Measurements from ENCODE around the gene BDNF. TPM values are rescaled to one million over a fixed set of nuclear protein-coding genes. Genes with fewer than 3 reads are reported as not detected.
"Not testable (repeated sequence)": the region's sequence is repeated elsewhere in the genome, so short reads cannot be mapped to it uniquely, and the experiment has no call there.

Gene BDNF
- total and polyA plus RNA-seq, 7 donors, result 0.01 to 3.4 (median 0.13) TPM; not detected in 1

- intact Hi-C loops (cut with DNase I), result no loop called here
- DNase-seq, result no peak
- no peak for ATAC-seq
- TF ChIP-seq CTCF (IDR thresholded peaks at IDR 0.05), result no peak
- Histone ChIP-seq H3K27ac (no peak overlapping the region), H3K4me1 (peaks cover 5% of the 10 kb centered on the region), H3K9me3 (no peaks in the 10 kb centered on the region), H3K27me3 (ENCODE audit: insufficient read depth in 3 of 3, low read length in 2 of 3) (no peaks in the 10 kb centered on the region), H3K36me3 (ENCODE audit: insufficient read depth in 1 of 2, low read depth in 1 of 2) (no peaks in the 10 kb centered on the region), H3K4me3 (no peak overlapping the region)
Measured at GRCh38 chr11:27640954-27641353, 59.3 kb downstream of the BDNF start.

- Histone ChIP-seq H3K4me1 (no peaks in the 10 kb centered on the region), H3K27me3 (ENCODE audit: insufficient read depth in 3 of 3, low read length in 2 of 3) (no peaks in the 10 kb centered on the region), H3K9me3 (no peaks in the 10 kb centered on the region), H3K4me3 (no peak overlapping the region), H3K36me3 (ENCODE audit: insufficient read depth in 1 of 2, low read depth in 1 of 2) (no peaks in the 10 kb centered on the region), H3K27ac (no peak overlapping the region)
- DNase-seq (no peak), ATAC-seq (no peak)
- WGBS, 3 donors, result 82 to 96% (median 95%) methylated on average over 1 of the region's 1 CpG
- intact Hi-C loops (cut with DNase I), result no loop called here
- TF ChIP-seq CTCF (IDR thresholded peaks at IDR 0.05), result no peak
Measured at GRCh38 chr11:27635567-27636037, 64.7 kb downstream of the BDNF start.

DNA sequence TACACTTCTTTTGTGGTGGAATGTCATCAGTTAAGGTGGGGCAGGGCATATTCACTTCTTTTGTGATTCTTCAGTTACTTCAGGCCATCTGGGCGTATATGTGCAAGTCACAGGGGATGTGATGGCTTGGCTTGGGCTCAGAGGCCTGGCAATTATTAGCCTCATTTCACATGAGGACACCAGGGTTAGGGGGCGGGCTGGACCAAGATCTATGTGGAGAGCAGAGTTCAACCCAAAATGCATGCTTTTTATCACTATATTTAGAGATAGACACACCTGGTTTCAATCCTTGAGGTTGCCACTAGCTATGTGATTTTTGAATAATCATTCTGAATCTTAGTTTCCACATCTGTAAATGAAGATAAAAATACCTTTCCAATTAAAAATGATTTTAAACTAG is 65.5 kb downstream of the BDNF start:
- H3K27ac ChIP-seq; H3K4me1 ChIP-seq; H3K4me3 ChIP-seq; ATAC-seq; H3K36me3 ChIP-seq (ENCODE audit: insufficient read depth in 1 of 2, low read depth in 1 of 2); H3K27me3 ChIP-seq (ENCODE audit: insufficient read depth in 3 of 3, low read length in 2 of 3); DNase-seq; H3K9me3 ChIP-seq; intact Hi-C loops (cut with DNase I): not testable (repeated sequence)
- 90 to 93% (median 93%) methylated on average over 2 of the region's 2 CpGs for WGBS, 3 donors

GRCh38 chr11:27634282-27634681 is 66.0 kb downstream of the BDNF start:
- intact Hi-C loops (cut with DNase I), result not testable (repeated sequence)
- WGBS, 3 donors, result 90 to 92% (median 92%) methylated on average over 10 of the region's 10 CpGs

GRCh38 chr11:27629023-27629422 is 71.2 kb downstream of the BDNF start:
- DNase-seq; H3K4me1 ChIP-seq; H3K36me3 ChIP-seq (ENCODE audit: insufficient read depth in 1 of 2, low read depth in 1 of 2); H3K4me3 ChIP-seq; H3K27ac ChIP-seq; H3K9me3 ChIP-seq; intact Hi-C loops (cut with DNase I); H3K27me3 ChIP-seq (ENCODE audit: insufficient read depth in 3 of 3, low read length in 2 of 3); ATAC-seq: not testable (repeated sequence)
- WGBS, 3 donors, result 88 to 90% (median 89%) methylated on average over 4 of the region's 5 CpGs

More at GRCh38 chr11:27634282-27634681, 66.0 kb downstream of the BDNF start:
- not testable (repeated sequence) for H3K4me3 ChIP-seq; H3K27me3 ChIP-seq (ENCODE audit: insufficient read depth in 3 of 3, low read length in 2 of 3); ATAC-seq; H3K36me3 ChIP-seq (ENCODE audit: insufficient read depth in 1 of 2, low read depth in 1 of 2); H3K9me3 ChIP-seq; H3K4me1 ChIP-seq; DNase-seq; H3K27ac ChIP-seq

GRCh38 chr11:27627979-27628378 is 72.3 kb downstream of the BDNF start:
- H3K4me1 ChIP-seq, result no peaks in the 10 kb centered on the region
- ATAC-seq (no peak), DNase-seq (no peak)
- intact Hi-C loops (cut with DNase I), result no loop called here
- H3K9me3 ChIP-seq, result no peaks in the 10 kb centered on the region
- no peaks in the 10 kb centered on the region for H3K27me3 ChIP-seq (ENCODE audit: insufficient read depth in 3 of 3, low read length in 2 of 3)
- H3K27ac ChIP-seq, result no peak overlapping the region
- TF ChIP-seq CTCF (IDR thresholded peaks at IDR 0.05), result no peak
- WGBS, 3 donors, result 81 to 94% (median 93%) methylated on average over 1 of the region's 1 CpG
- H3K4me3 ChIP-seq, result no peak overlapping the region
- H3K36me3 ChIP-seq (ENCODE audit: insufficient read depth in 1 of 2, low read depth in 1 of 2), result no peaks in the 10 kb centered on the region

All from psoas muscle (tissue), 8 donors.